GM18508 (cell line): ENCODE results near the gene FOXJ2.
"Not testable (repeated sequence)": the region's sequence is repeated elsewhere in the genome, so short reads cannot be mapped to it uniquely, and the experiment has no call there.

Experiments
- ATAC-seq: cut with Tn5 transposase; IDR thresholded peaks from one replicate; pipeline ENCODE4 v1.9.1; 2021; ENCODE audit warnings: moderate number of reproducible peaks; ENCODE audit not compliant: insufficient read depth, unreplicated experiment

The FOXJ2 gene

DNA sequence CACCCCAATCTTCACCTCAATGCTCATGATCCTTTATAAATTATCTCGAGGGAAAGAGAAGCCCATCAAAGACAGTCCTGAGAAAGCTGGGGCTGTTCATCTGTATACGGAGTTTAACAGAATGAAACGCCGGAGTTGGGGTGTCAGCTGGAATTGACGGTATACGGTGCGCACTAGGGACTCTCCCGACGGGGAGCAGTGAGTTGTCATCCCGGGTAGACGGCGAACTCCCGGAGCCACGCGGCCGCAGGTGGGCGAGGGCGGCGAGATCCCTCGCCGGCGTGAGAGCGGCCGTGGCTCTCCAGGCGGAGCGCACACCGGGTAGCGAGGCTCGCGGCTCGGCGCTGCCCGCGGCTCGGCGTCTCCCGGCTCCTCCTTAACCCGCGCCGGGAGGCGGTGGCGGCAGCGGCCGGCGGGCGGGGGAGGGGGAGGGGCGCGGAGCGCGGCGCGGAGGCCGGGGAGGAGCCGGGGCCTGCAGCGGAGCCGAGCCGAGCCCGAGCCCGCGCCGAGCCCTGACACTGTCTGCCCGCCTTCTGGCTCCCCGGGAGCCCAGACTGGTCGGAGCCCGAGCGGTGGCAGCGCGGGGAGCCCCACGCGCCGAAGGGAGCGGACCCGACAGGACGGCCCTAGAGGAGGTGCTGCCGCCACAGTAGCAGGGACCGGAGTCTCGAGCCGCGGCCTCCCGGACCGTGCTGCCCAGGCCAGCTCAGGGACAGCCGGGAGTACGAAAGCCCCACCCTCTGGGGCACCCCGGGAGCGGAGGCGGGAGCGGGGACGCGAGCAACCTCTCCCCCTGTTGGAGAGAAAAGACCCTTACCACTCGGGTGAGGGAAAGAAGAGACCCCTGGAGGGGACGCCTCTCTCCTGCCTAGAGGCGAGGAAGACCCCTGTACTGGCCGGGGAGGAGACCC is at the start of gene FOXJ2:
TSS of gene FOXJ2 (plus strand) at position 475 of the 911 bp plus-strand sequence. CDS start 7,117 bp downstream, outside the sequence.
- no peak for ATAC-seq

- not testable (repeated sequence) for ATAC-seq
Measured at GRCh38 chr12:7983019-7983418, 49.5 kb upstream of the FOXJ2 start.

GRCh38 chr12:7983460-7983859 is 49.1 kb upstream of the FOXJ2 start:
- ATAC-seq: not testable (repeated sequence)

GRCh38 chr12:7984900-7985299 is 47.6 kb upstream of the FOXJ2 start:
- no peak for ATAC-seq

- no peak for ATAC-seq
Measured at GRCh38 chr12:7985802-7986418, 46.6 kb upstream of the FOXJ2 start.

GRCh38 chr12:7989827-7990491 is 42.6 kb upstream of the FOXJ2 start:
- ATAC-seq: no peak

- no peak for ATAC-seq
Measured at GRCh38 chr12:7991535-7991934, 41.0 kb upstream of the FOXJ2 start.

DNA sequence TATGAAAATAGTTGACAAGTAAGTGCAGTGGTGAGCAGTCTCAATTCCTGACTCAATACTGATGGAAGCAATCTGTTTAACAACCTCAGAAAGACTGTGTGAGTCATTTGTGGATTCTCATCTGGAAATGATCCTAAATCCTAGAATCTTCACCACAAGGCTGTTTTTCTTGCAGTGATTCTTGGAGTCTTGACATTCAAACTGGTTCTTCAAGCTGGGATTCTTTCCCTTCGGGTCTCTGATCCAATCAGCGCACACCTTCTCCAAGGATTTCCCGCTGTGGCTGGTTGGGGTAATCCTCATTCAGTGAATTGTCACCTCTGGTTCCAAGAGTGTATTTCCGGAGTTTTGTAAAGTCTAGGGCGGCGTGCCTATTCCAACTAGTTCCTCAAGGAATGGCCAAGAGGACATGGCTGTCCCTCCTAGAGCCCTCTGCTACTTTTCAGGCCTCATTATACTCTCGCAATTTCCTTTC is 37.7 kb upstream of the FOXJ2 start:
- no peak for ATAC-seq

GRCh38 chr12:7995266-7995963 is 37.1 kb upstream of the FOXJ2 start:
- ATAC-seq: no peak

DNA sequence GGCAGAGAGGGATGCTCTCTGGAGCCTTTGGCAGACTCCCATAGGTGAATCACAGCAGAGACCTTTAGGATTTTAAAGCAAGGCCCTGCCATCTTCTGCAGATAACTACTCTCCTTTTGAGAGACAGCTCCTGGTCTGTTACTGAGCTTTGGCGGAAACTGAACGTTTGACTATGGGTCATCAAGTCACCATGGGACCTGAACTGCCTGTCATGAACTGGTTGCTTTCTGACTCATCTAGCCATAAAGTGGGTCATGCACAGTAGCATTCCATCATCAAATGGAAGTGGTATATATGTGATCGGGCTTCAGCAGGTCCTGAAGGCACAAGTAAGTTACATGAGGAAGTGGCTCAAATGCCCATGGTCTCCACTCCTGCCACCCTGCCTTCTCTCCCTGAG is 31.7 kb upstream of the FOXJ2 start:
- not testable (repeated sequence) for ATAC-seq

GRCh38 chr12:8001496-8001895 is 31.0 kb upstream of the FOXJ2 start:
- ATAC-seq: not testable (repeated sequence)

DNA sequence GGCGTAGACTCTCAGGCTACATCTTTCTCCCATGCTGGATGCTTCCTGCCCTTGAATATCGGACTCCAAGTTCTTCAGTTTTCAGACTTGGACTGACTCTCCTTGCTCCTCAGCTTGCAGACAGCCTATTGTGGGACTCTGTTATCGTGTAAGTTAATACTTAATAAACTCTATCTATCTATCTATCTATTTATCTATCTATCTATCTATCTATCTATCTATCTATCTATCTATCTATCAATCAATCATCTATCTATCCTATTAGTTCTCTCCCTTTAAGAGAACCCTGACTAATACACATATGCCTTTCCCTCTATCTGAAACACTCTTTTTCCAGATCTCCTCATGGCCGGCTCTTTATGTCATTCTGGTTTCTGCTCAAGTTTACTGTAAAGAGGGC is 27.6 kb upstream of the FOXJ2 start:
- ATAC-seq: not testable (repeated sequence)

DNA sequence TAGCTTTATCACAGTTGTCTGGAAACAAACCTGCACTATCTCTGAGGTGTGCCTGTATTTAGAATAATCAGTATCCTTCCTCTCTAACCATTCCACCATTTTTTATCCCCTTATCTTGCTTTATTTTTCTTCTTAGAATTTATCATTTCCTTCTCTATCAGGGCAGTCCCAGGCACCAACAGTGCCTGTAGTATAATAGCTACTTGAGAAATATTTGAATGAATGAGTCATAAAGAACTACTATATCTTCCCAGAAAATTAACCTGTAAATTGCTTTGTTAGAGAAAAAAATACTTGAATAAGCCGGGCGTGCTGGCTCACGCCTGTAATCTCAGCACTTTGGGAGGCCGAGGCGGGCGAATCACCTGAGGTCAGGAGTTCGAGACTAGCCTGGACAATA is 21.2 kb upstream of the FOXJ2 start:
- no peak for ATAC-seq

GRCh38 chr12:8012651-8013309 is 19.7 kb upstream of the FOXJ2 start:
- ATAC-seq: no peak

GRCh38 chr12:8014836-8015235 is 17.7 kb upstream of the FOXJ2 start:
- no peak for ATAC-seq

DNA sequence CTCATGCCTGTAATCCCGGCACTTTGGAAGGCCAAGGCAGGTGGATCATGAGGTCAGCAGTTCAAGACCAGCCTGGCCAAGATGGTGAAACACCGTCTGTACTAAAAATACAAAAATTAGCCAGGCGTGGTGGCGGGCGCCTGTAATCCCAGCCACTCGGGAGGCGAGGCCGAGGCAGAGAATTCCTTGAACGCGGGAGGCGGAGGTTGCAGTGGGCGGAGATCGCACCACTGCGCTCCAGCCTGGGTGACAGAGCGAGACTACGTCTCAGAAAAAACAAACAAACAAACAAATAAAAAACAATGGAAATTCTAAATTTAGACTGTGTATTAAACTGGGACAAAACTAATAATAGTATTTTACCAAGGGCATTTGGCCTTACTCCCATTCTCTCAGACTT is 14.3 kb upstream of the FOXJ2 start:
- ATAC-seq: not testable (repeated sequence)

- no peak for ATAC-seq
Measured at GRCh38 chr12:8018666-8019581, 13.6 kb upstream of the FOXJ2 start.

DNA sequence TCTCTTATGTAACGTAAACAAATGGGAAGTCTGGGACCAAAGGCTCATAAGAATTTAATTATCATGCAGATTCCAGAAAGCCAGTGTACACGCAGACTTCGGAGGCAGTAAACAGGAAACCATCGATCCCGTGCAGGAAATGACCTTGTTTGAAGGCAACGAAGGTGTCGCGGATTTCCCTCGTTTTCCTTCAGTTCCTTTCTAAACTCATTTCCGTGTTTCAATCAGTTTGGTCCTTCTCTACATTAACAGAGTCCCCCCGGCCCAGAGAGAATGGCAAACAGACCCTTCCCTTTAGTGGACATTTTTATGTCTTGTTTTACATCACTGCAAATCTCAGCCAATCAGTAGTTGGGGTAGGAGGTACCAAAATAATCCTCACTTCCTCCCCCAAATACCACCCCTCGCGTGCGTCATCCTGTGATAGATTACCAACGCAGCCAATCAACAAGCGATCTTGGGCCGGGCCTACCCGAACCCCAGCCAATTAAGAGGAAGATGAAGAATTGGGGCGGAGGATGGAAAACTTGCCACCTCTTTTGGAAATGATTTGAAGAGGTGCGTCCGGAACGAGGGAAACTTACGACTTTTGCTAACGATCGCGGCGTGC is 6.1 kb upstream of the FOXJ2 start:
- peak; percentile 88 for ATAC-seq
